NCI-H510A treated with DMSO at 0.1 percent for 48 hours (cell line): ENCODE measurements around the gene FAM131B.
A peak's percentile ranks its signal among the peaks of the same experiment; 100 is the strongest.

Experiments
- DNase-seq: peaks from one replicate; lab custom pipeline; 2025; lab: John Stamatoyannopoulos, UW

FAM131B gene

GRCh38 chr7:143356414-143357050 lies 6.0 kb downstream of the FAM131B start:
- no peak for DNase-seq

GRCh38 chr7:143355450-143356385 lies 6.8 kb downstream of the FAM131B start:
- no peak for DNase-seq

- peak; percentile 22 for DNase-seq
These were observed 7.5 kb downstream of the FAM131B start for GRCh38 chr7:143354965-143355364.

GRCh38 chr7:143354376-143354775 lies 8.1 kb downstream of the FAM131B start:
- DNase-seq, result no peak

GRCh38 chr7:143352531-143353002 lies 9.9 kb downstream of the FAM131B start:
- no peak for DNase-seq

GRCh38 chr7:143351574-143351973 lies 10.9 kb downstream of the FAM131B start:
- no peak for DNase-seq

GRCh38 chr7:143351060-143351459 lies 11.5 kb downstream of the FAM131B start:
- no peak for DNase-seq

GRCh38 chr7:143347950-143348349 lies 14.6 kb downstream of the FAM131B start:
- DNase-seq, result no peak

- no peak for DNase-seq
These were observed 16.5 kb downstream of the FAM131B start for GRCh38 chr7:143346018-143346417.

GRCh38 chr7:143345428-143345900 lies 17.0 kb downstream of the FAM131B start:
- DNase-seq, result peak; percentile 20

- no peak for DNase-seq
These were observed 18.9 kb downstream of the FAM131B start for GRCh38 chr7:143343596-143343995.

- DNase-seq, result no peak
These were observed 20.7 kb downstream of the FAM131B start for GRCh38 chr7:143341842-143342241.

- no peak for DNase-seq
These were observed 25.3 kb downstream of the FAM131B start for GRCh38 chr7:143337216-143337615.

- no peak for DNase-seq
These were observed 28.3 kb downstream of the FAM131B start for GRCh38 chr7:143334244-143334643.

GRCh38 chr7:143331179-143331801 lies 31.2 kb downstream of the FAM131B start:
- no peak for DNase-seq

- no peak for DNase-seq
These were observed 32.9 kb downstream of the FAM131B start for GRCh38 chr7:143329471-143330170.

- no peak for DNase-seq
These were observed 34.6 kb downstream of the FAM131B start for GRCh38 chr7:143327903-143328302.

GRCh38 chr7:143325240-143325639 lies 37.3 kb downstream of the FAM131B start:
- DNase-seq, result no peak

- no peak for DNase-seq
These were observed 38.9 kb downstream of the FAM131B start for GRCh38 chr7:143323653-143324052.

- DNase-seq, result no peak
These were observed 39.5 kb downstream of the FAM131B start for GRCh38 chr7:143322760-143323633.

- no peak for DNase-seq
These were observed 40.8 kb downstream of the FAM131B start for GRCh38 chr7:143321734-143322133.
